Measurements from ENCODE around the gene GPR173. TPM values are rescaled to one million over a fixed set of nuclear protein-coding genes. Genes with fewer than 3 reads are reported as not detected.

The GPR173 gene
- total RNA-seq, 1 donor from 2014 or later: 3.3 TPM

DNA sequence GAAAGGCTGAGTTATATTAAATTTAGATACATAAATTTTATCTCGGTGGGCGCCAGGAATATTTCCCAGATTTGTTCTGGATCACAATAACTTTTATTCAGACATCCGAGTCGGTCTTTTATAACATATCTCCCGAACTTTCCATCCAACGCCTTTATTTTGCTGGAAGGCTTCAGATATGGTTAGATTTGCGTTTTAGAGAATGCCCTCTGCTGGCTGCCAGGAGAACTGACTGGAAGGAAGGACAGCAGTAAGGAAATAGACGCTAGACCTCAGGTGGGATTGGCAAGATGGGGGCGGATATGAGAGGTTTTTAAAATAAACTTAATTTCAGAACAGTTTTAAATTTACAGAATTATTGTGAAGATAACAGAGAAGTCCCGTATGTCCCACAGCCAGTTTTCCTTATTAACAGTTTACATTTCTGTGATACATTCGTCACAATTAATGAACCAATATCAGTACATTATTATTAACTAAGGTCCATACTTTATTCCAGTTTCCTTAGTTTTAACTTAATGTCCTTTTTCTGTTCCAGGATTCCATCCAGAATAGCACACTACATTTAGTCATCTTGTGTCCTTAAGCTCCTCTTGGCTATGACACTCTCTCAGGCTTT lies 40.7 kb downstream of the GPR173 start:
- peak; percentile 60 for DNase-seq (ENCODE audit: low read depth)

DNA sequence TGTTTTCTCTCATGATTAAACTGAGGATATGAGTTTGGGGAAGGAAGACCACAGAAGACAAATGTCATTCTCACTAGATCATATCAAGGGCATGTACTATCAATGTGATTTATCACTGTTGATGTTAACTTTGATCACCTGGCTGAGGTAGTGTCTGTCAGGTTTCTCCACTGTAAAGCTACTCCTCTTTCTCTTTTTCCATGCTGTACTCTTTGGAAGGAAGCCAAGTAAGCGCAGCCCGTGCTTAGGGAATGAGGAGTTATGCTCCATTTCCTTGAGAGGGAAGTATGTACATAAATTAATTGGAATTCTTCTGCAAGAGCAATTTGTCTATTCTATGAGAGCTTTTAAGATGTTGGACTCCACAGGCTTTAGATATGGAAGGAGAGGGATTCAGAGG lies 41.3 kb downstream of the GPR173 start:
- no peak for DNase-seq (ENCODE audit: low read depth)

DNA sequence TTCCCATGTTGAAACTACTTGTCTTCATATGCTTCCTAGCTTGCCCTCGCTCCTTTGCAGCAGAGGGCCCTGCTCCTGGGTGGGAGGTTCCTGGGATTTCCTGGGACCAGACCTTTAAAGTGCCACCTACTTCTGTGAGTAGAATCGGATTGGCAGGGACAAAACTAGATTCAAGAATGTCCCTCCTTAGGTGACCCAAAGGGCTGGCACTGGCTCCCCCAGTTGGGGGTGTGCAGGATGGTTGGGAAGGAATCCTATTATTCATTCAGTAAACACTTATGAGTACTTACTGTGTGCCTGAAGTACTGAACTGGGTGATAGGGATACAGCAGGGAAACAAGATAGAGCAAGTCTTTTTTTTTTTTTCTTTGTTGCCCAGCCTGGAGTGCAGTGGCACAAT lies 42.8 kb downstream of the GPR173 start:
- DNase-seq (ENCODE audit: low read depth): no peak

DNA sequence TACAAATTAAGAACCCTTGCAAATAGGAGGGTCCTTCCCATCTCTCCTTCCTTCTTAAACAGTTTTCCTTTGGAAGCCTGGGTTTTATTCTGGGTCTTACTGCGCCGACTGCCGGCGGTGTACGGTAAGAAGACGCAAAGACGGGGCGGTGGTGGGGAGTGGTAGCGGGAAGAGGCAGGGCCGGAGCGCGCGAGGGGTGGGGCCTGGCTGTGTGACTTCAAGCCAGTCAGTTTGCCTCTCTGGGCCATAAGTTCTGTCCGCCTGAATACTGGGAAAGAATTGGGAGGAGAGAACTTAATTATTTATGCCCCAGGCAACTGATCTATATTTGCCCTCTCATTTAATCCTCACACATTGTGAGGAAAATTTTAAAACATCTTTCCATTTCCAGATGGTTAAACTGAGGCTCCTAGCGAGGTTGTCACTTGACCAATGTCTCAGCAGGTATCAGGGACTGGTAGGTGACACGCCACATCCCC lies 44.6 kb downstream of the GPR173 start:
- peak; percentile 41 for DNase-seq (ENCODE audit: low read depth)

DNA sequence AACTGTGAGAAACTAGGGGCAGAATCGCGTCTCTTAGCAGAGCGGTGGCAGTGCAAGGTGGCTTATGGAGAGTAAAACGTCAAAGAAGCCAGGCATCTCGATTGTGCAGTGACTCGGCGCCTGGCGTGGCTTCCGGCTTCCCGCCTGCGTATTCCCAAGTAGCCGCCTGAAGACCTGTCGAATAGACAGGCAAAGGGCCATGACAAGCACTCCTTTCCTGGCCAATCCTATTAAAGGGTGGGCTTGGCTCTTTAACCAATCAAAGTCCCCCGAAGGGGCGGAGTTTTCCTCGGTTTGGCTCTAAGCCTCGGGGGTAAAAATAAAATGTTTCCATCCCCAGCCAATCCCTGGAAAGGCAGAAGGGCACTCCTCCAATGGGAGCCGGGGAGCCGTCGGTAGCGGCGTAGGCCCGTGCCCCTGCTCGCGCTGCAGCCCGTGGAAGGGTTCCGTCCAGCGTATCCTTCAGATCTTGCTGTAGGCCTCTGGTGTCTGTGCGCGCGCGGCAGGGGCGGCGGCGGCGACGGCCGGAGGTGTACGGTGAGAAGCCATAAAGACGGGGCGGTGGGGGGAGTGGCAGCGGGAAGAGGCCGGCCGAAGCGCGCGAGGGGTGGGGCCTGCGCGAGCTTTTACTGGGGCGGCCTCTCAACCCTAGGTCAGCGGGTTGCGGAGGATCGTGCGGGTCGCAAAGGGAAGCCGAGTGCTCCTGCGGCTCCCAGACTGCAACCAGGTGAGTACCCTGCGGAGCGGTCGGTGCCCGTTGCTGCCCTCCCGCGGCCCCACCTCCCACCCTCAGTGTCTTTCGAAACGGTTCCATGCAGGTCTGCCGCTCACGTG lies 45.4 kb downstream of the GPR173 start, which contains the start of gene KANTR:
Gene KANTR (plus strand): TSS at position 395 of the 834 bp plus-strand sequence. CDS start 30,131 bp downstream, outside the sequence.
- peak; percentile 93 for DNase-seq (ENCODE audit: low read depth)

DNA sequence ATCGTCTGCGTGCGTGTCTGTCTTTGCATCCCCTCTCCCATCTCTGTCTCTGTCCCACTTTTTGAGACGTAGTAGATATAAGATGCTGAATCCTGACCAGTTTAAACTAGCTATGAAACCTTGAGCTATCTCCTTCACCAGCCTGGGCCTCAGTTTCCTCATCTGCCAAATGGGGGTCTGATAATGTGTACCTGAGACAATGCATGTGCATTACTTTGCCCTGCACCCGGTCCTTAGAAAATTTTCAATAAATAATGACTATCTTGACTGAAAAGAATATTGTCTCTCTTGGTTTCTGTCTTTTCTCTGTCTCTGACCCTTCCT lies 46.0 kb downstream of the GPR173 start:
- no peak for DNase-seq (ENCODE audit: low read depth)

DNA sequence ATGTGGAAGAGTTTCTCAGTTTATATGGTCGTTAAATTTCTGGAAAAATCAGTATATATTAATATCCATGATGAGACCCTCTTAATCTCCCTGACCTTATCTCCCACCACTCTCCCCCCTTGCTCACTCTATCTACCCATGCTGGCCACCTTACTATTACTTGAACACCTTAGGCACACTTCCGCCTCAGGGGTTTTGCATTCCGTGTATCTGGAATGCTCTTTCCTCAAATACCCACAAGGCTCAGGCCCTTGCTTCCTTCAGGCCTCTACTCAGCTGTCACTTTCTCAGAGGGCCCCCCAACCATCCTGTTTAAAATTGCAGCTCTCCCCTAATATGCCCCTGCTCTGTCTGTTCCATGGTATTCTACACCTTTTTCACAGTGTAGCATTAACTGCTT lies 47.2 kb downstream of the GPR173 start:
- no peak for DNase-seq (ENCODE audit: low read depth)

DNA sequence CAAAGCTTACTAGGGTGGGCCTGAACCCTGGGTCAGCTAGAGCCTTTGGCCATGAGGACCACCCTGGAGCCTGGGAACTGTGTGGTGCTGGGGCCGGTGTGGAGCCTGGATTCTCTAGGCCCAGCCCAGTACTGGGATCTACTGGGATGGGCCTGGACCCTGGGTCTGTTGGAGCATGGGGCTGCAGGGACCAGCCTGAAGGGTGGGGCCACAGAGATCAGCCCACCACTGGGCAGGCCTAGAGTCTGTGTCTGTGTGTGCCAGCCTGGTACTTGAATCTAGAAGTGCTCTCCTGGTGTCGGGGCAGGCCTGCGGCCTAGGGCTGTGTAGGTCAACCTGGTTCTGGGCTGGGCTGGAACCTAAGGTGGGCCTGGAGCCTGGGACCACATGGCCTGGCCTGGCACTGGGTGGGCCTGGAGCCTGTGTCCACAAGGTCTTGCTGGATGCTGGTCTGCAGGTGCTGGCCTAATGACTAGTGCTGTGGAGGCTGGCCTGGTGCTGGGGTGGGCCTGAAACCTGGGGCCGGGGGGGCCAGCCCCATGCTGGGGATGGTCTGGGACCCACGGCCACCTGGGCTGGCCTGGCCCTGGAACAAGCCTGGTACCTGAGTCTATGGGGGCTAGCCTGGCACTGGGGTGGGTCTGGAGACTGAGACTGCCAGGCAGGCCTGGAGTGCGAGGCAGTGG lies 66.4 kb downstream of the GPR173 start:
- no peak for DNase-seq (ENCODE audit: low read depth)

DNA sequence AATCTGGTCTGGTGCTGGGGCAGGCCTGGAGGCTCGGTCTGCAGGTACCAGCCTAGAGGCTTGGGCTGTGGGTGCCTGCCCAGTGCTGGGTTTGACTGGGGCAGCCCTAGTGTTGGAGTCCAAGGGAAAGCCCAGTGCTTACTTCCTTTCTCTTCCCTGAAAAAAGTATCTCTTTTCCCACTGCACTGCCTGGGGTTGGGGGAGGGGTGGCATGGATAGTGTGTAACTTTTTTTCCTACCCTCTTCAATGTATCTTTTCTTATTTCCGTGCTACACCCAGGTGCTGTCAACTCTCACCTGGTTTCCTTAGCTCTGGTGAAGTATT lies 66.9 kb downstream of the GPR173 start:
- DNase-seq (ENCODE audit: low read depth): no peak

DNA sequence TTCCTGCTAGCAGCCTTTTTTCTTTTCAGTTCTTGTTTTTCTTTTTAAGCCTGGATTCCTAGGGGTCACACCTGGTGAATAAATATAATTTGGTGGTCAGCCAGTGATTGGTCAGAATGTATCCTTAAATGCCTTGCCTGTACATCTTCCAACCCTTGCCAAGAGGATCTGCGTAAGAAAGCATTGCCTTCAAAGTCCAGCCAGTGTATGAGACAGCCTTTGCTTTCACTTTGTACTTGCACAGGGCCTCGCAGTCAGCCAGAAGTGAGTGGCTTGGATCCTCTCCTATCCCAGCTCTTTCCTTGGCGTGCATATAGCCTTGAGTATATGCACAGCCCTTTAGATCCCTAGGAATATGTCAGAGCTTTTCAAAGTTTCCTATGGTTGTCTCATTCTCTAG lies 67.5 kb downstream of the GPR173 start:
- peak; percentile 6 for DNase-seq (ENCODE audit: low read depth)

DNA sequence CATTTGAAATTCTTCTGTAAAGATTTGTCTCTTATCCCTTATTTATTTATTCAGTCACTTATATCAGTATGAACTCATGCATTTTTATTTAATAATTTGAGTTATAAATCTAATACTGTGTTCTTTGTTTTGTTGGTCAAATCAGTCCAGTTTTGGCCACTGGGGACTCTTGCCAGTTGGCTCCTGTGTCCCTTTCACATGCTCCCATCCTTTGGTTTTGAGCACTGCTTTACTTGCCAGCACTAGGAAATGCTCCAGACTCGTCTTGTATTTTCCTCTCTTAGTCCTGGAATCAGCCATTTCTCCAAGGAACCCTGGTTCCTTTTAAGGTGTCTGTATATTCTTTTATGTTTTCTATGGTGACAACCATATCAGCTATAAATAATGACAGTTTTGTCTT lies 73.4 kb downstream of the GPR173 start:
- no peak for DNase-seq (ENCODE audit: low read depth)

DNA sequence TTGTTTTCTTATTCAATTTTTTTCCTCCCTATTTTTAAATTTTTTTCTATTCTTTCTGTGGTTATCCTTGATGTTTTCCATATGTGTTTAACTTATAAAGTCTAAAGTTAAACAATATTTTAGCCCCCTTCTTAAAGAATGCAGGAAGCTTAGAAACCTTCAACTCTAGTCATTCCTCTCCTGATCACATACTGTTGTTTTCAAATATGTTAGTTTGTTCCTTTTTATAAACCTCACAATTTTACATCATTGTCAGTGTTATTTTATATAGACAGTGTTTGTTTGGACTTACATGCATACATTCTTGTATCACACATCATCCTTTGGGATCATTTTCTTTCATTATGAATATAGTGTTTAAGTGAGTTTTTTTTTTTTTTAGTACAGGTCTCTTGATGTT lies 76.9 kb downstream of the GPR173 start:
- no peak for DNase-seq (ENCODE audit: low read depth)

DNA sequence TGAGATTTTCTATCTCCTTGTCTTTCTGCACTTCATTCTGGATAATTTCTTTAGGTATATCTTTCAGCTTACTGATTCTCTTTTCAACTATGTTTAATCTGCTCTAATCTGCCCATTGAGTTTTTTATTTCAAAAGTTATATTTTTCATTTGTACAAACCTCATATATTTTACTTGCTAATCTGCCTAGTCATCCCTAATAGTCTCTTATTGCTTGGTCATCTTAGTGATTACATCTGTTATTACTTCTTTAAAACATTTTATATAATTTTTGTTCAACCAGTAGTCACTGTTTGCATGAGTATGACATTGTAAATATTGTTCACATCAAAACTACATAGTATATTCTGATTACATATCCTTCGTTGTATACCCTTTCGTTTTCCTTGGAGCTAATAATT lies 77.8 kb downstream of the GPR173 start:
- no peak for DNase-seq (ENCODE audit: low read depth)

DNA sequence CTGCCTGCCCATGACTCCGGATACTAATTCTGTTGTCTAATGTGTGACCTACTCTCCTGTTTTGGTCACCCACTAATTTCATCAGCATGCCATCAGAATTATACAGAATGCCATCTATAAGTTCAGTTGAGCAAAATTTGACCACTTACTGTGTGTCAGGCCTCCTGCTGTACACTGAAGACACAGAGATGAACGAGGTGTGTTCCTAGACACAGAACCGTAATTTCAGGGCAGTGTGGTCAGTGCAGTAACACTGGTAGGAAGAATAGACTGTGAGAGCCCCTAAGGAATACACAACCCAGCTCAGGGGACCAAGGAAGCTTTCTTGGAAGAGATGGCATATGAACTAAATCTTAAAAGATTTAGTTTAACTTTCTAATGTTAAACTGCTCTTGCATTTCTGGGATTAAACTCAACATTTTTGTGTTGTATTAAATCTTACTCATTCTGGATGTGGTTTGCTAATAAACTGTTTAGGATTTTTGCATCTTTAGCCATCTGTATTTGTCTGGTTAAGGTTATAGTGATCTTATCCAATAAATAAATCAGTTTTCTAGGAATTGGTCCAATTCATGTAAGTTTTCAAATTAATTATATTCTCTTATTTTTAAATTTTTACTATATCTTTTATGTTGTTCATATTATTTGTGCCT lies 79.6 kb downstream of the GPR173 start:
- no peak for DNase-seq (ENCODE audit: low read depth)

Other genes with a start within 250 kb of the GPR173 start
- gene XAGE5, start 237.5 kb upstream of the GPR173 start, total RNA-seq: not detected in 2 replicates
- gene XAGE3, start 180.7 kb upstream of the GPR173 start, total RNA-seq: not detected in 2 replicates
- 13.7 and 14.8 TPM in 2 replicates for gene FAM156B, start 151.5 kb upstream of the GPR173 start, total RNA-seq
- gene FAM156A, start 90.3 kb upstream of the GPR173 start, total RNA-seq: 3.5 and 10.5 TPM in 2 replicates
- 3.3 and 7.9 TPM in 2 replicates for gene TSPYL2, start 33.6 kb downstream of the GPR173 start, total RNA-seq
- 3.0 and 9.2 TPM in 2 replicates for gene KANTR, start 45.4 kb downstream of the GPR173 start, total RNA-seq
- 51.6 and 126 TPM in 2 replicates for gene KDM5C, start 176.4 kb downstream of the GPR173 start, total RNA-seq
- 8.2 and 17.8 TPM in 2 replicates for gene IQSEC2, start 232.8 kb downstream of the GPR173 start, total RNA-seq

Measured in renal cortical epithelial cell (primary cell).